GM15510 (cell line): ENCODE data around the gene SLC48A1.

Source experiments
- POLR2A ChIP-seq: IDR thresholded peaks from 3 replicates; pipeline ENCODE4 v1.6.1; 2011; ENCODE audit warnings: borderline replicate concordance; ENCODE audit not compliant: insufficient read length; ENCODE audit errors: extremely low read depth

SLC48A1 gene

DNA sequence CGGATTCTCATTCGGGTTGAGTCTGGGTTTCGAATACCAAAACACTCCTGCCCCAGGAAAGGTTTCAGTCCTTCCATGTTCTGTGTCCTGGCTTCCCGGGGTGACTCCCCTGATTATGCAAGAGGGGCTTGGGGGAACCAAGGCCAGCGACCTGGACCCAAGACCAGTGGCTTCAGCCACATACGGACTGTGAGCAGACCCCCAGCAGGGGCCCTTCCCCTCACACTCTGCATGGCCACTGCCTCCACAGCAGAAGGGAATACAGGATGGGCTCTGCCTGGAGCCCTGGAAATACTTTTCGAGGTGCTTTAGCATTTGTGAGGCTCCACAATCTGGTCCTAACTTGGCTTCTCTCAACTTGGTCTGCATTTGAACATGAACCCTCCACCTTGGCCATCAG is 27.5 kb downstream of the SLC48A1 start:
- TF ChIP-seq POLR2A: no peak

- no peak for TF ChIP-seq POLR2A
Measured at GRCh38 chr12:47801170-47801903, 28.3 kb downstream of the SLC48A1 start.

DNA sequence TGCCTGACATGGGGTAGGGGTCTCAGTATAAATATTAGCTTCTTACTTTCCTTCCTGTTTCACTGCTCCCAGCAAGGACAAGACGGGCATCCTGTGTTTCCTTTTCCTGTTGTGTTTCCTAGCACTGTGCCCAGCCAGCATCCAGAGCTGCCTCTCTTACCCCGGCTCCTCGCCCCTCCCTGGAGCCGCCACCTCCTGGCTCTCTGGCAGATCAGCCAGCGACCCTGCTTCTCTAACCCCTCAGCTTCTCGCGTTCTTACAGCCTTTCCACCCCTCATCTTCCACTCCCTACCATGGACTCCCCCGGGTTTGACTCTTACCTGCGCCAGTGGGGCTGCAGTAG is 28.8 kb downstream of the SLC48A1 start:
- no peak for TF ChIP-seq POLR2A

- no peak for TF ChIP-seq POLR2A
Measured at GRCh38 chr12:47802312-47802711, 29.3 kb downstream of the SLC48A1 start.

DNA sequence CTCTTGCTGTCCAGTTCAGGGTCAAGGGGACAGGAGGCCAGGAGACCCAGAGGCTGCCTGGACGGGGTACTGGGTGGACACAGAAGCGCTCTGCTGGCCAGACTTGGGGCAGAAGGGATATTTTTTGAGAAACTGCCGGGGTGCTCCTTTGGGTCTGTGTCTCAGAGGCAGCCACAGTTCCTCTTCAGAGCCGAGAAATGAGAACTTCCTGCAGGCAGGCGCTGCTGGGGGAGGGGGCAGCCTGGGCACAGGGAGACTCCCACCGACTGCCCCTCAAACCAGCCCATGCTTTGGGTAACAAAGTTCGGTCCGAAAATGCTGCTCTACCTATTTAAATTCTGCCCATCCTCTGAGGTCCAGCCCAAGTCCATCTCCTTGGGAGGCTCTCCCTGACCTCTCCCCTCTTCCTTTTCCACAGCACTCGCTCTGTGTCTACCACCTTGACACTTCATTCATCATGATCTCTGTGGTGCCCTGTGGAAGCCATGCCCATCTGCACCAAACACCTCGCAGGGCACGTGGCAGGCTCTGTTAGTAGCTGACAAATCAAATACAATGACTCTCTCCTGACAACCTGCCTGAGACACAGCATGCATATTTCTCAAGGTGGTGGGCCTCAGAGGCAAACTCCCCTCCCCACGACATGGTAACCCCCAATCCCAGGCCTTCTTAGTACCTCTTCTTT is 30.3 kb downstream of the SLC48A1 start:
- no peak for TF ChIP-seq POLR2A

DNA sequence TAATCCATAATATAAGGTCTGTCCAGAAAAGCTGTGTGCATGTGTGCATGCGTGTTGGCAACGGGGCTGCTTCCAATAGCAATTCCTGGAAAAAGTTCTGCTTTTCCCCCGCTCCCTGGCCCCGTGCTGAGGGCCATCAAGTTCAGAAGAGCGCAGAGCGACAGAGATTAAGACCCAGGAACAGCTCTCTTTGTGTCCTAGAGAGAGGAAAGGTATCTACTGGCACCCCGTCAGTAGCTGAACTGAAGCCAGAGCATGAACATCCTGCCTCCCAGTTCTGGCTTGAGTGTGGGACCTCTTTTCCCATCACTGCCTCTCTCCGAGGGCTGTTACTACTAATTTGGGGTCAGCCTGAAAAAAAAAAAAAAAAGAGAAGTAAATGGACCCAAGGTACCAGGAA is 31.1 kb downstream of the SLC48A1 start:
- no peak for TF ChIP-seq POLR2A

DNA sequence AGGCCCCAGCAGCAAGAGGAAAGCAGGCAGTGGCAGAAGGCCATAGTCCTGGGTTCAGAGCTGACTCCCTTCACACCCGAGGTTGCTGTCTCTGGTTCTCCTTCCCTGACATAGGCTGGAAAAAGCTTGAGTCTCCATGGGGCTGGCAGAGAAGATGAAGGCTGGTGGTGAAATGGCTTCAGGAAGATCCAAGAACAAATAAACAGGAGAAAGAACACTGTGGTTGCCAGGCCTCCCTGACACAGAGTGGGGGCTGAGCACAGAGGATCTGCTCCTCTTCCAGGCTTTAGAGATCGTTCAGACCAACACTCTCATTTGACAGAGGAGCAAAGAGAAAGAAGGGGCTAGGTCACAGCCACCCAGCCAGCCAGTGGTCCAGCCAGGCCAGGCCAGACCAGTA is 32.4 kb downstream of the SLC48A1 start:
- no peak for TF ChIP-seq POLR2A

GRCh38 chr12:47807338-47807737 is 34.3 kb downstream of the SLC48A1 start:
- TF ChIP-seq POLR2A: no peak

- peak; percentile 6 for TF ChIP-seq POLR2A
Measured at GRCh38 chr12:47808050-47808449, 35.0 kb downstream of the SLC48A1 start.

DNA sequence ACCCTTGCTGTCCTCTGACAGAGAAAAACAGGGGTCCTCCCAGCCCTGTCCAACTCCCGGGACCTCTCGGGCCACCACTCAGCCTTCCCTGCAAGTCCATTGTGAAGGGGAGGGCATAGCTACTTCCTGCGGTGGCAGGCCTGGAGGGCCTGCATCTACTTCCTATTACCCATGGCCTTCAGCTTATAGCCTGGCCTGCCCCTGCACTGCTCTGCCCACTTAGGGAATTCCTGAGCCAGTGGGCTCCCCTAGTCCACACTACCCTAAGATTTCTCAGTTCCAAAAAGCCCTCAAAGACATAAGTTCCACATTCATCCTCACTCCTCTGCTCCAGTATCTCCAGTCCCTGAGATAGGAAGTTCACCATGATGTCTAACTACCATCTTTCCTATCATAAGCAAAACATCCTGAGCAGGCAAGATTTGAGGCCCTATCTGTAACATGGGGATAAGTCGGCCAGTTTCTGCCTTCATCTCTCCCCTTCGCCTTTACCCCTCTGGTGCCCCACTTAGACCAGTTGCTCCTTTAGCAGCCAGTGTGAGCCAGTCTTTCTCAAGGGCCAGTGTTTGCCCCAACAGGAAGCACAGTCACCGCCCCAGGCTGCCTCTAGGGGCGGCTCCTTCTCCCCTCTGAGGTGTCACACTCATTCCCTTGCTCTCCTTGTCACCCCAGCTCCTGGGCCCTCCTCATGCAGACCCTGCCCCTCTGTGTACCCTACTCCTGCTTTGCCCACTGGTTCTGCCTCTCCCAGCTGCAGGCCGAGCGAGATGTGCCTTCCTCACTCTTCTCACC is 35.7 kb downstream of the SLC48A1 start:
- TF ChIP-seq POLR2A: no peak

GRCh38 chr12:47811072-47811396 is 38.0 kb downstream of the SLC48A1 start:
- TF ChIP-seq POLR2A: no peak

GRCh38 chr12:47811581-47812484 is 38.8 kb downstream of the SLC48A1 start:
- no peak for TF ChIP-seq POLR2A

- peak; percentile 49 for TF ChIP-seq POLR2A
Measured at GRCh38 chr12:47812797-47813510, 39.9 kb downstream of the SLC48A1 start.

DNA sequence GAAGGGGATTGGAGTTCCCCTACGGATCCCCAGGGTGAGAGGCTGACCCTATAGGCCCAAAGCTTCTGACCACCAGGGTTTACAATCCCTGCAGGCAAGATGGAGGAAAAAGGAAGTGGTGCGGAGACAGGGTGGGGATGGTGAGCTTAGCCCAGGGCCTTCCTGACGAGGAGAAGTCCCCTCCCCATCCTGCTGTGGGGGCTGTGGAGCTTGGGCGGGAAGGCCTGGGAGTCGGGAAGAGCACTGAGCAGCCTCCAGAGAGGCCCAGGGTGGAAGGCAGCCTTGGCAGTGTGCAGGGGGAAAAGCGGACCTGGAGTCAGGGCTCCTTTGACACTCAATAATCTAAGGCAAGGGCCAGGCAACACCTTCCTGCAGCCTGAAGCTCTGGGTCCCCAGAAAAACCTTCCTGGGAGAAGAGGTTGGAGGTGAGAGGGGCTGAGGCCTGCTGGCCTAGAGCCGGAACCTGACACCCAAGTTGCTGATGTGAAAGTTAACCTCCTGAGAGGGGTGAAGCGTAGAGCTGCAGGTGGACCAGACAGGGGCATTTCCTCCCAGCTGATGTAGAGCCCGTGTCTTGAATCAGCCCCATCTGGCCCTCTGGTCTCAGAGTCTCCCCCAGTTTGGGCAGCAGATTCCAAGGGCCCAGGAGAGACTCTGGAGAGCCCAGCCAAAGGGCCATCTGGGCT is 40.6 kb downstream of the SLC48A1 start:
- no peak for TF ChIP-seq POLR2A

DNA sequence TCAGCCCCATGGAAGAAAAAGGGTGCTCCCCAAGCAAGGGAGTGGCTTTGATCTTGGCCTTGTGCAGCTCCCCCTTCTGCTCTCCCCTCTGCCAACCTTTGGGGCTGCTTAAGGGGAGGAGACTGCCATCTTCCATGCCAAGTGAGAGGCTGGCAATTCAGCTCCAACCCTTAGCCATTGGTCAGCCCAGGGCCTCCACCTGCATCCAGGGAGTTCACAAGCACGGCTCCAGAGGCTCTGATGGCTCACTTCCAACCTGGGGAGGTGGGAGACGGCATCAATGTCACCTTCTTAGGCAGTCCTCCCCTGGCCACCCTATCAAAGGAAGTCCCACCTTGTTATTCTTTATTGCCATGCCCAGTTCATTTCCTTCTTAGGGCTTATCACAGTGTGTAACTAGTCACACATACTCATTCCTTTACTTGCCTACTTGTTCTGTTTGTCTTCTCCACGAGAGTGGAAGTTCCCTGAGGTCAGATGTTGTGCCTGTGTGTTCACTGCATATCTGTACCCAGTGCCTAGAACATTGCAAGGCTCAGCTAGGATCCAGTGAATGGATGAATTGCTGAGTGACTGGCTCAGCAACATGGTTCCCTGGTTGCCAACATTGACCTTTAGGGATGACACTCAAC is 41.6 kb downstream of the SLC48A1 start:
- TF ChIP-seq POLR2A: no peak
